Measurements from ENCODE around the gene MRRF.
"Not testable (repeated sequence)": the region's sequence is repeated elsewhere in the genome, so short reads cannot be mapped to it uniquely, and the experiment has no call there.

MRRF gene

DNA sequence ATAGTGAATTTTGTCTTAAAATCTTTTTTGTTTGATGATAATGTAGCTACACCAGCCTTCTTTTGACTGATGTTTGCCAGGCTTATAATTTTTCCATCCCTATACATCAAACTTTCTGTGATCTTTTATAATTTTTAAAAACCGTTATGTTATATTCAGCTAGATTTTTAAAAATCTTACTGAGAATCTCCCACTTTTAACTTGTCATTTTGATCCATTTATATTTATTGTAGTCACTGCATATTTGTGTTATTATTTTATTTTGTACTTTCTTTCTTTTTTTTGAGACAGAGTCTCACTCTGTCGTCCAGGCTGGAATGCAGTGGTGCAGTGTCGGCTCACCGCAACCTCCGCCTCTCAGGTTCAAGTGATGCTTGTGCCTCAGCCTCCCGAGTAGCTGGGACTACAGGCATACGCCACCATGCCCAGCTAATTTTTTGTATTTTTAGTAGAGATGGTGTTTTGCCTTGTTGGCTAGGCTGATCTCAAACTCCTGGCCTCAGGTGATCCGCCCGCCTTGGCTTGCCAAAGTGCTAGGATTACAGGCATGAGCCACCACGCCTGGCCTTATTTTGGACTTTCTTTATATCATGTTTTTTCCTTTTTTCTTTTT, 12.7 kb downstream of the MRRF start:
- no peak for DNase-seq

DNA sequence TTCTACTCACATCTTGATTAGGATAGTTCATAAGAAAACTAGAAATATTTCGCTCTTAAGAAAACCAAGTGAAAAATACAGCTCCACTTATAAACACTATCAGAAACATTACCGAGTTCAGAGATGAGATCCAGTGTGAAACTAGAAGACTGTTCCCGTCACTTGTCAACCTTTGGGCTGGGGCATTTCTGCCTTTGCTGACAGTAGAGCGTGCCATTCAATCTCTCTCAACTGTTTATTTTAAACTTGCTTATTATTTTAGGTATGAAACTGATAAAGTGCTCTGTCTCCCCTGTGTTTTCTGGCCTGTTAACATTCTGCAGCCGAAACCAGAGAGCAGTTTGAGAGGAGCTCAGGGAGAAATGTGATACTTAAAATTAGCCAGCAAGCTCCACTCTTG, 16.7 kb downstream of the MRRF start:
- no peak for DNase-seq

DNA sequence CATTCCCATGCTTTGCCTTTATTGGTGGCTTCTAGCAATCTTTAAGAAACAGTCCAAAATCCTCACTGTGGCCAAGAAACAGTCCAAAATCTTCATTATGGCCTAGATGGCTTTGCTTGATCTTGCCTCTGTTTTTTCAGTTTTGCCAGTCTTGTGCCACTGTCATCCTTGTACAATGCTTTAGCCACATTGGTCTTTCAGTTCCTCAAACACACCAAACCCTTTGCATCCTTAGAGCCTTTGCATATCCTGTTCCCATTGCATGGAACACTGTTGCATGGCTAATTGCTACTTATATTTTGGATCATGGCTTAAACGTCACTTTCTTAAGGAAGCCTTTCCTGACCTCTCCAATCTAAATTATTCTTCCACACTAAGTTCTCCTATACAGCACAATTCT, 22.1 kb downstream of the MRRF start:
- DNase-seq, result no peak

- no peak for DNase-seq
Measured at GRCh38 chr9:122287214-122287720, 22.6 kb downstream of the MRRF start.

DNA sequence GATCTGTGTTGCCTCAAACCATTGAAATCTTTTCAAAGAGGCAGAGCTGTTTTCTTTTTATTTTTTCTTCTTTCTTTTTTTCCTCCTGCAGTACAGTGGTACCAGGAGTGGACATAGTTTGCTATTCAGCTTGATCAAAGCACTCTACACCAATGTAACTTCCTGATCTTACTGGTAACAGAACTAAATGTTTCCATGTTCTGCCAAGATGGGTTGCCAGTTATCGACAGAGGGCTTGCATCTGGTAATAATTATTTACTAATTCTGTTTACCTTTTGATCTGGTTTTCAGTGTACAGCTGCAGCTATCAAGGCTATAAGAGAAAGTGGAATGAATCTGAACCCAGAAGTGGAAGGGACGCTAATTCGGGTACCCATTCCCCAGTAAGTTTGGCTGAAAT, 26.8 kb downstream of the MRRF start:
- DNase-seq, result no peak

- DNase-seq, result no peak
Measured at GRCh38 chr9:122294531-122294930, 29.8 kb downstream of the MRRF start.

DNA sequence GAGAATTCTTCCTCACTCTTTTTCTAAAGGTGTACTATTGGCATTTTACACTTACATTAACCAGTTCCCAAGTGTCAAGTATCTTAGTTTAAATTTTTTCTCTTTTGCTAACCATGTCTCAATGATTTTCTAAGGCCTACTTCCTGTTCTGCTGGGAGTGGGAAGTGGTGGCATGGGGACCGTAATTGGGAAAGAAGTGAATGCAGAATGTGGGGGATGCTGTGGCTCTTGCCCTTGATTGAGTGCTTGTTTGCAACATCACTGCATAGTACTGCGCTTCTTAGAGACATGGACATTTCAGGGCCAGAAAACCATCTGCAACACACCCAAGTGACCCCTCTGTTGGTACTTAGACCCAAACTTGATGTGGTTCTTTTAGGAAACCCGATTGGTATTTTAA, 32.8 kb downstream of the MRRF start:
- no peak for DNase-seq

DNA sequence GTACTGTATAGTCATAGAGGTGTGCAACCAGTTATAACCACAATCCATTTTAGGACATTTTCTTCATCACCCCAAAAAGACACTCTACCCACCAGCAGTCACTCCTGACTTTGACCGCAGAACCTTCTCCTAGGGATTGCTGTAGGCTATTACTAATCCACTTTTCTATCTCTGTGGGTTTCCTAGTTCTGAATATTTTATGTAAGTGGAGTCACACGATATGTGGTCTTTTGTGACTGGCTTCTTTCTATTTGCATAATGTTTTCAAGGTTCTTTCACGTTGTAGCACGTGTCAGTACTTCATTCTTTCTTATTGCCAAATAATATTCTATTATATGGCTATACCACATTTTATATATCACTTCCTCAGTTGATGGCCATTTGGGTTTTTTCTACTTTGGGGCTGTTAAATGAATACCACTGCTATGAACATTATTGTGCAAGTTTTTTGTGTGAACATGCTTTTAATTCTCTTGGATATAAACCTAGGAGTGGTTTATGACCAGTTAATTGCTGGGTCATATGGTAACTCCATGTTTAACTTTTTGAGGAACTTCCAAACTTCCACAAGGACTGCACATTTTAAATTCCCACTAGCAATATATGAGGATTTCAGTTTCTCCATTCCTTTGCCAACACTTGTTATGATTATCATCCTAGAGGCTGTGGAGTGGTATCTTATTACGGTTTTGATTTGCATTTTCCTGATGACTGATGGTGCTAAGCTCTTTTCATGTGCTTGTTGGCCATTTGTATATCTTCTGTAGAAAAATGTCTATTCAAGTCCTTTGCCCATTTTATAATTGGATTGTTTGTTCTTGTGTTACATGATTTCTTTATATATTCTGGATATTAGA, 37.8 kb downstream of the MRRF start:
- DNase-seq, result no peak

DNA sequence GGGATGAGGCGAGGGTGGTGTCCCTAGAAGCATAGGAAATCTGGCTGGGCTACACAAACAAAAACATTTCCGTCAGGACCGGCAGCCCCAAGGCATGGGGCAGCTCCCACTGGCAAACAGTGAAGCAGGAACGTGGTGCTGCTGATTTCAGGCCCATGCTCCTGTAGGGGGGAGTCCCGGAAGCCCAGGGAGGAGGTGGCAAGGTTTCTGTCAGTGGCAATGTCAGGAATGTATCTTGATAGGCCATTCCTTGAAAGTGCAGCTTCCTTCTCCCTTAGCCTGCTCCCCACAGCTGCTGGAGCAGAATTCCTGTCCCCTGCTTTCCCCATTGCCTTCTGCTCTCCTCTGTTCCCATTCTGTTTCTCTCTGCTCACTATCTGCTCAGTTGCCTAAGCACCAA, 42.4 kb downstream of the MRRF start:
- DNase-seq, result no peak

DNA sequence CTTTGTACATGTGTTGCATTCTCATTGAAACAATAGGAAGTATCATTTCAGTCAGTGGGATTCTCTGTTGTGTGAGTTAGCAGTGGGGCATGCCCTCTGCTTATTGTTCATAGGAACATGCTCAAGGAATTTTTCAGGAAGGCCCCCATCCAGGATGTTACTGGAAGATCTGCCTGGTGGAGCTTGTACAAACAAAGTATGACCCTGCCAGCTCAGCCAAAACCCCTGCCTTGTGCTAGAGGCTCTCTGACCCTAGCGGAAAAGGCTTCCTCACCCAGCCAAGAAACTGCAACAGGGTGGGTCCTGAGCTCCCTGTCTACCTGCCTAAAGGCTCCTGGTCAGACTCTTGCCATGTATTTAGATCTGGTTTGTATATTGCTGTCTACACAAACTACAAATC, 43.2 kb downstream of the MRRF start:
- no peak for DNase-seq

- DNase-seq, result no peak
Measured at GRCh38 chr9:122309861-122310260, 45.2 kb downstream of the MRRF start.

- DNase-seq, result no peak
Measured at GRCh38 chr9:122314165-122314564, 49.5 kb downstream of the MRRF start.

DNA sequence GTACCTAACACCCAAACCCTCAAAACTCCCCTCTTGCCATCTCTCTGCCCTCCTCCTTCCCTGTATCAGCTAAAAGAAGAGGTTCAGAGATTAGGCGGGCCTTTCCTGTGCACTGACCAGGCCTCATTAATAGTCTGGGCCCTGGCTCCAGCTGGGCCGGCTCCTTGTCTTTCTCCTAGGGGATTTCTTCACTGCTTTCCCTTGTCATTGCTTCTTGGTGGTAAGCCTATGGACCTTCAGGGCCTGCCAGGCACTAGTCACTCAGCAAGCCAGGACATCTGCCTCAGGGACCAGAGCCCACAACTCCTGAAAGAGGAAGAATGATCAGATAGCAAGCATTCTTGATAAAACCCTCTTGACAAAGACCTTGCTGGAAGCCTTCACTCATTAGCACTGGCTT, 50.9 kb downstream of the MRRF start:
- no peak for DNase-seq

DNA sequence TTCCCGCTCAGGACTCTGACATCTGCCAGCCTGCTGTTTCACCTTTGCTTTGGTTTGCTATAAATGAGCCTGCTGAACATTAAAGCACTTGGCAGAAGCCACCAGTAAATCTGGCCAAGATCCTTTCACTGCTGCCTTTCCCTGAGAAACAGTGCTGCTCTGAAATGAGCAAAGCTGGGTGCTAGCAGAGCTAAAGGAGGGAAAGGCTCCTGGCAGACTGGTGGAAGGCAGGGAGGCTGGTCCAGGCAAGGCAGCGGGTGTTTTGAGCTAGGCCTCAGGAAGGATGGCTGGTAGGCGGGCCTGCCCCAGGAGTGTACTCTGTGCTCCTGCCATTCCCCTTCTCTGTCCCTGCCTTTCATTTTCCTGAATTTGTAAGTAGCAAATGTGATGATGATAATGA, 53.6 kb downstream of the MRRF start:
- DNase-seq, result no peak

- no peak for DNase-seq
Measured at GRCh38 chr9:122320413-122320881, 55.8 kb downstream of the MRRF start.

GRCh38 chr9:122322553-122322952, 57.9 kb downstream of the MRRF start:
- DNase-seq, result no peak

DNA sequence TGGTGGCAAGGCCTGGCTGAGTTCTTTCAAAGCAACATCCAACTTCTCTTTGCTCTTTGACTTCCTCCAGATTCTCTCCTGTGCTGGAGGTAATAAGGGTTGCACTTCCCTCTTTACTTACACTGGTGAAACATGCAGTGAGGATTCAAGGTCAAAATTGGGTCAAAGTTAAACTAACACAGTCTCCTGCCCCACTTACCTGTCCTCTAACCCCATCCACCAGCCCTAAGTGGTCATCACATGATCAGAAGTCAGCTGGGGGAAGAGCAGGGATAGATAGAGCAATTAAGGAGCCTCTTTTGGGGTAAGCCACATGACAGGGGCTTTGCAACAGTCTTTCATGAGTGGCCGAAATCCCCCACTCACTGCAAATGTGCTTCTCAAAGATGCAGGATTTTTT, 60.0 kb downstream of the MRRF start:
- not testable (repeated sequence) for DNase-seq

GRCh38 chr9:122325124-122325523, 60.4 kb downstream of the MRRF start:
- no peak for DNase-seq

GRCh38 chr9:122327175-122327574, 62.5 kb downstream of the MRRF start:
- no peak for DNase-seq

GRCh38 chr9:122329597-122329996, 64.9 kb downstream of the MRRF start:
- no peak for DNase-seq

- not testable (repeated sequence) for DNase-seq
Measured at GRCh38 chr9:122330466-122330865, 65.8 kb downstream of the MRRF start.

- DNase-seq, result no peak
Measured at GRCh38 chr9:122331523-122331927, 66.8 kb downstream of the MRRF start.

GRCh38 chr9:122332083-122332482, 67.4 kb downstream of the MRRF start:
- no peak for DNase-seq

- DNase-seq, result no peak
Measured at GRCh38 chr9:122332644-122333043, 68.0 kb downstream of the MRRF start.

Measured in CD4-positive, alpha-beta T cell treated with Interleukin-4 for 4 hours (primary cell).